Measurements from ENCODE around the gene TEDC2. TPM values are rescaled to one million over a fixed set of nuclear protein-coding genes. Genes with fewer than 3 reads are reported as not detected.

The TEDC2 gene
- total RNA-seq, 4 donors from 2014 or later, result 0.64 to 1.9 (median 1.8) TPM

GRCh38 chr16:2492292-2492691 is 32.4 kb downstream of the TEDC2 start:
- 93 to 94% methylated on average over 13 of the region's 13 CpGs for WGBS, 2 donors

GRCh38 chr16:2493605-2494004 is 33.7 kb downstream of the TEDC2 start:
- intact Hi-C loops (cut with DNase I; ENCODE audit: low total_unique reads), result no loop called here
- WGBS, 2 donors, result 88 to 89% methylated on average over 6 of the region's 6 CpGs
- DNase-seq (ENCODE audit: low spot score in 2 of 2), result no peak
- TF ChIP-seq POLR2A (IDR thresholded peaks at IDR 0.05) (no peak), CTCF (IDR thresholded peaks at IDR 0.05) (no peak)
- H3K4me3 ChIP-seq (ENCODE audit: low read depth, poor library complexity, severe bottlenecking), result no peak overlapping the region

More at GRCh38 chr16:2492292-2492691, 32.4 kb downstream of the TEDC2 start:
- no peak for DNase-seq (ENCODE audit: low spot score in 2 of 2)
- TF ChIP-seq CTCF (IDR thresholded peaks at IDR 0.05), result no peak
- TF ChIP-seq POLR2A (IDR thresholded peaks at IDR 0.05), result no peak
- intact Hi-C loops (cut with DNase I; ENCODE audit: low total_unique reads), result no loop called here
- H3K4me3 ChIP-seq (ENCODE audit: low read depth, poor library complexity, severe bottlenecking), result no peak overlapping the region

- intact Hi-C loops (cut with DNase I; ENCODE audit: low total_unique reads), result no loop called here
- WGBS, 2 donors, result 92 to 97% methylated on average over 5 of the region's 5 CpGs
- no peak overlapping the region for H3K4me3 ChIP-seq (ENCODE audit: low read depth, poor library complexity, severe bottlenecking)
- DNase-seq (ENCODE audit: low spot score in 2 of 2), result no peak
- TF ChIP-seq POLR2A (IDR thresholded peaks at IDR 0.05) (no peak), CTCF (IDR thresholded peaks at IDR 0.05) (no peak)
Observed at GRCh38 chr16:2494616-2495015, 34.7 kb downstream of the TEDC2 start.

- no peak for TF ChIP-seq POLR2A (IDR thresholded peaks at IDR 0.05)
- TF ChIP-seq CTCF (IDR thresholded peaks at IDR 0.05), result no peak
- 85 to 92% methylated on average over 5 of the region's 5 CpGs for WGBS, 2 donors
- intact Hi-C loops (cut with DNase I; ENCODE audit: low total_unique reads), result no loop called here
- no peak overlapping the region for H3K4me3 ChIP-seq (ENCODE audit: low read depth, poor library complexity, severe bottlenecking)
- no peak for DNase-seq (ENCODE audit: low spot score in 2 of 2)
Observed at GRCh38 chr16:2495041-2495440, 35.1 kb downstream of the TEDC2 start.

- H3K4me3 ChIP-seq (ENCODE audit: low read depth, poor library complexity, severe bottlenecking), result no peak overlapping the region
- intact Hi-C loops (cut with DNase I; ENCODE audit: low total_unique reads), result no loop called here
- DNase-seq (ENCODE audit: low spot score in 2 of 2), result no peak
- TF ChIP-seq CTCF (IDR thresholded peaks at IDR 0.05) (no peak), POLR2A (IDR thresholded peaks at IDR 0.05) (no peak)
- 76 to 85% methylated on average over 59 to 60 of the region's 62 CpGs for WGBS, 2 donors
Observed at GRCh38 chr16:2496223-2497115, 36.6 kb downstream of the TEDC2 start.
